Left lung (tissue), 10 donors: ENCODE measurements around the gene GATD1. TPM values are rescaled to one million over a fixed set of nuclear protein-coding genes. Genes with fewer than 3 reads are reported as not detected.

Experiments used
- ATAC-seq: fragments of 200-7000 bp; cut with Tn5 transposase; one replicate; pipeline ENCODE4 v1.9.1; 2020; ENCODE audit warnings: moderate library complexity
- DNase-seq, 4 donors: peaks; one replicate each; pipeline ENCODE4 v3.0.0-alpha.2; 2013 to 2020
- H3K27ac ChIP-seq, 2 donors: fragments of 200-600 bp; sonication (generic) in 1 of 2; one replicate each; pipeline versions ENCODE4 v1.5.0 to v1.8.0; 2020 to 2021
- H3K27me3 ChIP-seq, 2 donors: fragments of 200-600 bp; sonication (generic) in 1 of 2; one replicate each; pipeline versions ENCODE4 v1.5.0 to v1.8.0; 2020 to 2021
- H3K36me3 ChIP-seq, 2 donors: fragments of 200-600 bp; sonication (generic) in 1 of 2; one replicate each; pipeline versions ENCODE4 v1.5.0 to v1.8.0; 2020 to 2021
- H3K4me1 ChIP-seq, 2 donors: fragments of 200-600 bp; one replicate each; pipeline ENCODE4 v1.8.0; 2021
- H3K4me3 ChIP-seq, 2 donors: fragments of 200-600 bp; sonication (generic) in 1 of 2; one replicate each; pipeline versions ENCODE4 v1.5.0 to v1.8.0; 2020 to 2021; ENCODE audit warnings: mild to moderate bottlenecking in 1 of 2
- H3K9me3 ChIP-seq, 2 donors: fragments of 200-600 bp; sonication (generic) in 1 of 2; one replicate each; pipeline versions ENCODE4 v1.5.0 to v1.8.0; 2020 to 2021
- intact Hi-C, 2 donors: fragments of 100-400 bp; cut with DNase I; formaldehyde crosslinking; loops; one replicate each; pipeline versions ENCODE4 v1.11.2 to v1.14.2; 2022
- polyA plus RNA-seq, 6 donors: library from polyadenylated mRNA; unstranded; fragments of 120-200 nt; gene quantifications; one replicate each; pipeline ENCODE4 v1.2.1, GENCODE V29; 2013; ENCODE audit not compliant: insufficient read length in 6 of 6
- total RNA-seq, 2 donors: library from RNA; stranded (reverse); fragmentation: NEBNext Ultra II Directional; extraction: Animal tissue kit (Norgen Biotek cat#: 25700); gene quantifications; one replicate each; pipeline ENCODE4 v1.2.1, GENCODE V29; 2021
- TF ChIP-seq, protein P1 (sequence below), 2 donors: fragments of 200-600 bp; sonication (generic) in 1 of 2; IDR thresholded peaks; one replicate each; pipeline versions ENCODE4 v1.5.0 to v1.8.0; 2021; ENCODE audit warnings: antibody characterized with exemption in 2 of 2
- donor health status: DM: no; HTN: yes; CAD: no.
- donor health status: DM: no; HTN: no; CAD: no.

The GATD1 gene
- total and polyA plus RNA-seq, 8 donors: 51.7 to 87.1 (median 64.7) TPM

DNA sequence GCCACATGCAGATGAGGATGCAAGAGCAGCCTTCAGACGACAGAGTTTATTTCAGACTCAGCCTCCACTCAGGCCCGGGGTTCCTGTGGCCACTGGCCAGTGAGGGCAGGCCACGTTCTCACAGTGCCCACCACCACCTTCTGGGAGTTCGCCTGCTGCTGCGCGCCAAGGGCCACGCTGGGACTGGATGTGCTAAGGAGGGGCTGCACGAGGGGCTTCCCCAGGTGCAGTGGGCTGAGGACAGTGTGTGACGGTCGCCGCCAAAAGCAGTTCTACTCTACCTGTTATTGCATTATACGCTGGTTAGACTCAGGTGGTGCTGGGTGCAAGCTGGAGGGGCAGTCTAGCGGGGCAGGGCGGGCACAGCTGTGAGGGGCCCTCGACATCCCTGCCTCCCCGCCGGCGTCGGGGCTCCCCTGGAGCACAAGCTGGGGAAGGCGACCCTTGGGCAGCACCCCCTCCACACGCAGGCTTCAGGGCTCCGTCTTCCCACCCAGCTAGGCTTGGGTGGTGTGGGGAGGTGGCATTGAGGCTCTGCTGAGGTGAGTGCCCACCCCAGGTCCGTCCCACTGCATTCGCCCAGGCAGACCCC is 9.9 kb upstream of the GATD1 start:
- H3K27me3 ChIP-seq: peaks cover 0 to 31% of the 10 kb centered on the region in 2 donors
- peaks cover 0 to 4% of the 10 kb centered on the region in 2 donors for H3K4me1 ChIP-seq
- peaks cover 0 to 11% of the 10 kb centered on the region in 2 donors for H3K36me3 ChIP-seq
- ATAC-seq (no peak), DNase-seq (no peak)
- no peak overlapping the region for H3K4me3 ChIP-seq
- no peak overlapping the region for H3K27ac ChIP-seq
- H3K9me3 ChIP-seq: no peaks in the 10 kb centered on the region
- TF ChIP-seq, protein P1, sequence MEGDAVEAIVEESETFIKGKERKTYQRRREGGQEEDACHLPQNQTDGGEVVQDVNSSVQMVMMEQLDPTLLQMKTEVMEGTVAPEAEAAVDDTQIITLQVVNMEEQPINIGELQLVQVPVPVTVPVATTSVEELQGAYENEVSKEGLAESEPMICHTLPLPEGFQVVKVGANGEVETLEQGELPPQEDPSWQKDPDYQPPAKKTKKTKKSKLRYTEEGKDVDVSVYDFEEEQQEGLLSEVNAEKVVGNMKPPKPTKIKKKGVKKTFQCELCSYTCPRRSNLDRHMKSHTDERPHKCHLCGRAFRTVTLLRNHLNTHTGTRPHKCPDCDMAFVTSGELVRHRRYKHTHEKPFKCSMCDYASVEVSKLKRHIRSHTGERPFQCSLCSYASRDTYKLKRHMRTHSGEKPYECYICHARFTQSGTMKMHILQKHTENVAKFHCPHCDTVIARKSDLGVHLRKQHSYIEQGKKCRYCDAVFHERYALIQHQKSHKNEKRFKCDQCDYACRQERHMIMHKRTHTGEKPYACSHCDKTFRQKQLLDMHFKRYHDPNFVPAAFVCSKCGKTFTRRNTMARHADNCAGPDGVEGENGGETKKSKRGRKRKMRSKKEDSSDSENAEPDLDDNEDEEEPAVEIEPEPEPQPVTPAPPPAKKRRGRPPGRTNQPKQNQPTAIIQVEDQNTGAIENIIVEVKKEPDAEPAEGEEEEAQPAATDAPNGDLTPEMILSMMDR (IDR thresholded peaks at IDR 0.05): no peak
- intact Hi-C loops: no loop called here

GRCh38 chr11:786235-787083 is 9.2 kb upstream of the GATD1 start:
- DNase-seq (no peak), ATAC-seq (no peak)
- TF ChIP-seq, protein P1 (IDR thresholded peaks at IDR 0.05): no peak
- intact Hi-C loops: no loop called here
- no peak overlapping the region for H3K4me3 ChIP-seq
- H3K36me3 ChIP-seq: peaks cover 0 to 4% of the 10 kb centered on the region in 2 donors
- peaks cover 0 to 4% of the 10 kb centered on the region in 2 donors for H3K4me1 ChIP-seq
- H3K27ac ChIP-seq: no peak overlapping the region
- peaks cover 0 to 31% of the 10 kb centered on the region in 2 donors for H3K27me3 ChIP-seq
- no peaks in the 10 kb centered on the region for H3K9me3 ChIP-seq

DNA sequence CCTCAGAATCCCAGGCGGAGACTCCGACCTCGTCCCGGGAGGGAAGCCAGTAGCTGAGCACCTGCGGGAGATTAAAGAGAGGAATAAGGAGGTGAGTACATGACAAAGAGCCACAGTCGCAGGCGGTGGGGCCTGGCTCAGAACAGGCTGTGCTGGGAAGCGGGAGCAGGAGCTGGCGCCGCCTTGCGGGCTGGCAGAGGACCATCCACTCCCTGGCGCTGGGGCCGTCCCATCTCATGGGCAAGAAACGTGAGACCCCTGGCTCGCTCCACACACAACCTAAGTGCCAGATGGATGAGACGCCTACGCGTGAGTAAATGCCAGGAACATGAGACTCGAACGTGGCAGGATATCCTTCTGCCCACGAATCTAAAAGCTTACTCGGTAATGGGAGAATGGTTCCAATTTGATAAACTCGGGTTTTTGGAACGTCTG is 6.3 kb upstream of the GATD1 start:
- Histone ChIP-seq H3K9me3 (no peaks in the 10 kb centered on the region), H3K27ac (no peak overlapping the region), H3K36me3 (peaks cover 0 to 4% of the 10 kb centered on the region in 2 donors), H3K4me3 (no peak overlapping the region), H3K27me3 (peaks cover 0 to 12% of the 10 kb centered on the region in 2 donors), H3K4me1 (peaks cover 1 to 20% of the 10 kb centered on the region in 2 donors)
- ATAC-seq (peak; percentile 94), DNase-seq (peak in 3 of 4 donors; percentile 79 to 91 (median 80))
- TF ChIP-seq, protein P1 (IDR thresholded peaks at IDR 0.05): peak; percentile 29 to 53
- intact Hi-C loops: no loop called here

- Histone ChIP-seq H3K36me3 (peaks cover 0 to 4% of the 10 kb centered on the region in 2 donors), H3K9me3 (no peaks in the 10 kb centered on the region), H3K4me3 (no peak overlapping the region), H3K4me1 (peaks cover 7 to 27% of the 10 kb centered on the region in 2 donors), H3K27me3 (peaks cover 0 to 1% of the 10 kb centered on the region in 2 donors), H3K27ac (no peak overlapping the region)
- DNase-seq (no peak), ATAC-seq (no peak)
- intact Hi-C loops: no loop called here
- TF ChIP-seq, protein P1 (IDR thresholded peaks at IDR 0.05): no peak
Observed at GRCh38 chr11:782264-783174, 5.2 kb upstream of the GATD1 start.
